ENCODE measurements around the gene CORO1C.
"Not testable (repeated sequence)": the region's sequence is repeated elsewhere in the genome, so short reads cannot be mapped to it uniquely, and the experiment has no call there.

CORO1C gene

GRCh38 chr12:108731105-108731865, at the start of gene CORO1C:
Gene CORO1C (minus strand): TSS chr12:108731518. CDS start chr12:108701318, 30,200 bp downstream.
- DNase-seq, result peak; percentile 91 to 96

- no peak for DNase-seq
Observed at GRCh38 chr12:108779998-108780688, 48.8 kb upstream of the CORO1C start.

- peak in 1 of 2 experiments; percentile 15 for DNase-seq
Observed at GRCh38 chr12:108778053-108778452, 46.7 kb upstream of the CORO1C start.

GRCh38 chr12:108777156-108777555, 45.8 kb upstream of the CORO1C start:
- no peak for DNase-seq

- peak; percentile 49 to 79 for DNase-seq
Observed at GRCh38 chr12:108773798-108774788, 42.8 kb upstream of the CORO1C start.

- peak in 1 of 2 experiments; percentile 35 for DNase-seq
Observed at GRCh38 chr12:108772891-108773797, 41.8 kb upstream of the CORO1C start.

- DNase-seq, result peak in 1 of 2 experiments; percentile 19
Observed at GRCh38 chr12:108772247-108772646, 40.9 kb upstream of the CORO1C start.

GRCh38 chr12:108771835-108772234, 40.5 kb upstream of the CORO1C start:
- DNase-seq, result not testable (repeated sequence)

- DNase-seq, result no peak
Observed at GRCh38 chr12:108770963-108771362, 39.6 kb upstream of the CORO1C start.

- DNase-seq, result no peak
Observed at GRCh38 chr12:108770269-108770829, 39.0 kb upstream of the CORO1C start.

GRCh38 chr12:108768591-108769500, 37.5 kb upstream of the CORO1C start:
- DNase-seq, result peak; percentile 73 to 80

GRCh38 chr12:108766294-108766693, 35.0 kb upstream of the CORO1C start:
- no peak for DNase-seq

- DNase-seq, result no peak
Observed at GRCh38 chr12:108765289-108765764, 34.0 kb upstream of the CORO1C start.

- no peak for DNase-seq
Observed at GRCh38 chr12:108764540-108765288, 33.4 kb upstream of the CORO1C start.

GRCh38 chr12:108761226-108761625, 29.9 kb upstream of the CORO1C start:
- DNase-seq, result no peak

- no peak for DNase-seq
Observed at GRCh38 chr12:108759924-108760323, 28.6 kb upstream of the CORO1C start.

- DNase-seq, result peak in 1 of 2 experiments; percentile 49
Observed at GRCh38 chr12:108757856-108758255, 26.5 kb upstream of the CORO1C start.

GRCh38 chr12:108756421-108756820, 25.1 kb upstream of the CORO1C start:
- no peak for DNase-seq

- DNase-seq, result no peak
Observed at GRCh38 chr12:108755481-108755880, 24.2 kb upstream of the CORO1C start.

Measured in NCI-H524 (cell line).